GM19452 (cell line): Measurements from ENCODE around the gene NR2E3.

Source experiments
- ATAC-seq: cut with Tn5 transposase; IDR thresholded peaks from one replicate; pipeline ENCODE4 v1.9.1; 2021; ENCODE audit not compliant: unreplicated experiment

Gene NR2E3

DNA sequence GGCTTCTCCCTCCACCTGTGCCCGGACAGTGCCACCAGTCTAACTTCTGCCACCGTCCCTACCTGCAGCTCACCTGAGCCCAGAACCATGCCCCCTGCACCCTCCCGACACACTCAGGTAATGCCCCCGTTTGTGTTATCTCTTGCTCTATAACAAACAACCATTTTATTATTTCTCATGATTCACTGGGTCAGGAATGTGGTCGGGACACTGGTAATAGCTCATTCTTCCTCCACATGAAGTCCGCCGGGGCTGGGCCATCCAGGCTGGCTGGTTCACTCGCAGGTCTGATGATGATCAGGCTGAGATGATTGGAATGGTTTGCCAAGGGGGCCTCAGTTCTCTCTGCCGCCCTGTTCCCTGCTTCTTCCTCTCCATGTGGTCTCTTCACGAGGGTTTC lies 20.3 kb upstream of the NR2E3 start:
- no peak for ATAC-seq

DNA sequence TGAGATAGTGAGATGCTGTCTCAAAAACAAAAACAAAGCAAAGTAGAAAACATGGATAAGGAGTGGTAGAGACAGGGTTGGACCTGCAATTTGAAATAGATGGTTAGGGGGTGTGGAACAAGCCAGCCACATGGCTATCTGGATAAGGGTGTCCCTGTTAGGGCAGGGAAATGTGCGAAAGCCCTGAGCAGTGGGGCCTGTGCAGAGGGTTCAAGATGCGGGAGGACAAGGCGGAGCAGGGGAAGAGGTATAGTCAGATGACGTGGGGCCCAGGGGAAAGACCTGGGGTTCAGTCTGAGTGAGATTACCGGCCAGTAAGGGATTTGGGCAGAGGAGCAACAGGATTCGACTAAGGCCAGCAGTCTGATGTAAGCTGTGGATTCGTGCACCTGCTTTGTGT lies 18.4 kb upstream of the NR2E3 start:
- ATAC-seq: no peak

DNA sequence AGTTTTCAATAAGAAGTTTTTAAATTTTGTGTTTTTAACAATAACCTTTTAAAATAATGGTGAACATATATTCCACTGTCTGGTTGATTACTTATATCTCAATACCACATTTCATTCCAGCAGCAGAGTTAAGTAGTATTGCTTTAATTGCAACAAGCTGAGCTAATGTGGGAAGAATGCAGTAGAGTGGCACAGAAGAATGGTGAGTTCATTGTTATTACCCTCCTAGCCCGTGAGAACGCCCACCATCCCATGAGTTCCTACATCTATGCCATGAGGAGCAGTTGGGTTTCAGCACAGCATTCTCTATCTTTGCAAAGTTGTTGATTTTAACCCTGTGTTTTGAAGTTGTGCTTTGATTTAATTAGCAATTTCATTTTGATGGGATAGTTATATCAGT lies 17.8 kb upstream of the NR2E3 start:
- ATAC-seq: no peak

DNA sequence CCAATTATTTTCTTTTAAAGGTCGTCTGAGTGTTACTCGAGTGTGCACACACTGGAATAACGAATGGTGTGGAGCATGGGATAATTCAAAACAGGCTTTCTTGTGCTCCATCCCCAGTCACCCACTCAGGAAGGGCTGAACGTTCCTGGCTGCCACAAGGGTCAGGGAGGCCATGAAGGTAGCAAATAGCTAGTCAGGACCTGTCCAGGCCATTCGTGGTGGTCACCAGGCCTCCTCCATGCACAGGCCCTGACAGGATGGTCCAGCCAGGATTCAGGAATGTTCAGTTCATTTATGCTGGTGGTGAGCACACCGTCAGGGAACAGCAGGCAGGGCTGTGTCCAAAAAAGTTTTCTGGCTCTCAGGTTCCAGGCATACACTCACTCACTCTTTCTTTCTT lies 11.7 kb upstream of the NR2E3 start:
- no peak for ATAC-seq

GRCh38 chr15:71800190-71800589 lies 10.2 kb upstream of the NR2E3 start:
- no peak for ATAC-seq

DNA sequence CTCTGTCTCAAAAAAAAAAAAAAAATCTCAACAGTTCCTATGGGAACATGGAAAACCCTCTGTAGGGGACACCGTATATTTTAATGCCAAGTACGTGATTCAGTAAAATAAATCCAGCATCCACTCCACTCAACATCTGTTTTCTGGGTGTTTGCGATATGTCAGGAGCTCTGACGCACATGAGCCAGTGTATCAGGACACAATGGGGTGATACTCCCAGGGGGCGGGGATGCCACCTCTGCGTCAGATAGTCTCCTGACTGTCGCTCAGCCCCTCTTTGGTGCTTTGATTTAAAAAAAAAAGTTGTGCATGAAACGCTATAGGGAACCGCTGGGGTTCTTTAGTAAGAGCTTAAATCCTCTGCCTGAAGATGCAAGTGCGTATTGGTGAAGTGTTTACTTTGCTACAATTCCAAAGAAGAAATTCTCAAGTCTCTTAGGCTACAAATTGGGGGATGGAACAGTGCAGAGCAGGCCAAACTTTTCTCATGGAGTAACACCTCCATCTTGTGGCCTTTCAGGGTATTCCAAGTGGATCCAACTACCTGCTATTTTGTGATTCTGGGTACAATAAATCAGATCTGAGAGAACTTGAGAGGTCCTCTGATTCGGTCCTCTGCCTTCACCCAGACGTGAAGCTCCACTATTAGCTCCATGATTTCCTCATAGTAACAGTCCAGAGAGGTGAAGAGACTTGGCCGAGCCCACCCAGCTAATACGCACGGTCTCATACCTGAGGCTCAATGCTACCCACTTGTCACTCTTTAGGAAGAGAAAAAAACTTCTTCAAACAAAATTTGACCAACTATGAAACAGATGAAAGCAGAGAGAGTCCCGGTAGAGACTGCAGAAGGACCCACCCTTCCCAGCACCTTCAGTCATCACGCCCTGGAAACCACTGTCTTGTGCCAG lies 9.3 kb upstream of the NR2E3 start:
- ATAC-seq: no peak

DNA sequence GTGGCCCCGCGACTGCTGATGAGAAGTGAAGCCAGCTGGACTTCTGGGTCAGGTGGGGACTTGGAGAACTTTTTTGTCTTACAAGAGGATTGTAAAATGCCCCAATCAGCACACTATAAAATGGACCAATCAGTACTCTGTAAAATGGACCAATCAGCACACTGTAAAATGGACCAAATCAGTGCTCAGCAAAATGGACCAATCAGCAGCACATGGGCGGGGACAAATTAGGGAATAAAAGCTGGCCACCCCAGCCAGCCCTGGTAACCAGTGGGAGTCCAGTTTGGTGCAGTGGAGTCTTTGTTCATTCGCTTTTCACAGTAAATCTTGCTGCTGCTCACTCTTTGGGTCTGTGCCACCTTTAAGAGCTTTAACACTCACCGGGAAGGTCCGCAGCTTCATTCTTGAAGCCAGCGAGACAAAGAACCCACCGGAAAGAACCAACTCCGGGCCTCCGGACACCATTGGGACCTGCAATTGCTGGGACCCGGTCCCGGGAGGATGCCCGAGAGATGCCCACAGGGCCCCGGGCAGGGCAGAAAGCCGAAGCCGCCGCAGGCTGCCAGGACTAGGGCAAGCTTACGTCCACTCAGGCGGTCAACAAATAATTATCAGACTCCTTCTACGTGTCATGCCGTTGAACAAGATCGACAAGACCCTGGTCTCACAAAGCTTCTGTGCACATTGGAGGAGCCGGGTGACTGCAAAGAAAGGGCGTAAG lies 8.3 kb upstream of the NR2E3 start:
- ATAC-seq: no peak

GRCh38 chr15:71802770-71803169 lies 7.6 kb upstream of the NR2E3 start:
- no peak for ATAC-seq

DNA sequence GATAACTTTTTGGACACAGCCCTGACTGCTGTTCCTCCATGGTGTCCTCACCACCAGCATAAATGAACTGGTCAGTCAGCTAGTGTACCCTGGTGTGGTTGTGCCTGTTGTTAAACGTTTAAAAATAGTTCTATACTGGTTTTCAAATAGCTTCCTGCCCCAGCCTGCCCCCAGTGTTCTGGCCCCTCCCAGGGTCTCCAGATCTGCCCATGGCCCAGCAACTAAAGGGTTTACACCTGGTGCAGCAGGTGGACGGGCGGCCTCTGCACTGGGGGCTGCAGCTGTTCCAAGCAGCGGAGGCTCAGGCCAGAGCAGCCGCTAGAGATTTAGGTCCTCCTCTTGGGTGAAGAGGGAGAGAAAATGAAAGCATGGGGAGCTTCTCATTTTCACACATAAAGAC lies 6.1 kb upstream of the NR2E3 start:
- ATAC-seq: no peak

GRCh38 chr15:71804695-71805470 lies 5.5 kb upstream of the NR2E3 start:
- no peak for ATAC-seq

DNA sequence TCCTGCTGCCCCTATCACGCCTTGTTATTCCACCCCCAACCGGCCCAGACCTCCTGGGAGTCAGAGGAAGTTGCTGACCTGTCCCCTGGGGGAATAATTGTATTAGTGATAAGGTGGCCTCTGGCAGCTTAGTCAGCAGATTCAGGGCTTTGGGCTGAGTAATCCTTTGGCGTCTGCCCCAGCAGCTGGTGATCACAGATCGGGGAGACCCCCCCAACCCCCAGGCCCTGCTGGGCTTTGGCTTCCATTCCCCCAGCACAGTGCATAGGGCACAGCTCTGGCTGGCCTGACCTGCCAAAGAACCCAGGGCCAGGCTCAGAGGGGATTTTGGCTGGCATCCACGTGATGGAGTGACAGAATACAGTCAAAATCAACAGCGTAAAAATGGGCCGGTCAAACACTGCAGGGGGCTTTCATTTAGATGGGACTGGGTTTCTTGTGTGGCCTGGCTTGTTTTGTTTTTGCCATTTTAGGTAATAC lies 3.9 kb upstream of the NR2E3 start:
- ATAC-seq: no peak

GRCh38 chr15:71807125-71807629 lies 3.2 kb upstream of the NR2E3 start:
- ATAC-seq: no peak

DNA sequence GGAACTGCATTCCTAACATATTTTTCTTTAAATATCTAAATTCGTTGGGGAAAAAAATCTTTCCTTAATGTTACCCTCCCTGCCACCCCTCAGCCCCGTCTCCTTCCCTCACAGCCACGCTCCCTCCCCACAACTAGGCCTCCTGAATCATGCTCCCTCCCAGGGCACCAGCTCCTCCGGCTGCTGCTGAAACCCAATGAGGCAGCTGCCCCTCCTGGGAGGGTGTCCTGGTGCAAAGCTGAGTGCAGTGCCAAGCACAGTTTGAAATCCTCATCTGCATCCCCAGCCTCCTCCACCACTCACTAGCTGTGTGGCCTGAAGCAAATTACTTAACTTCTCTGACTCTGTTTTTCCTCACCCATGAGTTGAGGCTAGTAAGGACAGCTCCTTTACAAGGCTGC lies 2.7 kb upstream of the NR2E3 start:
- ATAC-seq: no peak

- ATAC-seq: no peak
These were observed 1.9 kb upstream of the NR2E3 start for GRCh38 chr15:71808311-71809020.

GRCh38 chr15:71809346-71809745 lies 1.0 kb upstream of the NR2E3 start:
- ATAC-seq: no peak

- ATAC-seq: no peak
These were observed 832 bp downstream of the NR2E3 start for GRCh38 chr15:71811036-71811736.

DNA sequence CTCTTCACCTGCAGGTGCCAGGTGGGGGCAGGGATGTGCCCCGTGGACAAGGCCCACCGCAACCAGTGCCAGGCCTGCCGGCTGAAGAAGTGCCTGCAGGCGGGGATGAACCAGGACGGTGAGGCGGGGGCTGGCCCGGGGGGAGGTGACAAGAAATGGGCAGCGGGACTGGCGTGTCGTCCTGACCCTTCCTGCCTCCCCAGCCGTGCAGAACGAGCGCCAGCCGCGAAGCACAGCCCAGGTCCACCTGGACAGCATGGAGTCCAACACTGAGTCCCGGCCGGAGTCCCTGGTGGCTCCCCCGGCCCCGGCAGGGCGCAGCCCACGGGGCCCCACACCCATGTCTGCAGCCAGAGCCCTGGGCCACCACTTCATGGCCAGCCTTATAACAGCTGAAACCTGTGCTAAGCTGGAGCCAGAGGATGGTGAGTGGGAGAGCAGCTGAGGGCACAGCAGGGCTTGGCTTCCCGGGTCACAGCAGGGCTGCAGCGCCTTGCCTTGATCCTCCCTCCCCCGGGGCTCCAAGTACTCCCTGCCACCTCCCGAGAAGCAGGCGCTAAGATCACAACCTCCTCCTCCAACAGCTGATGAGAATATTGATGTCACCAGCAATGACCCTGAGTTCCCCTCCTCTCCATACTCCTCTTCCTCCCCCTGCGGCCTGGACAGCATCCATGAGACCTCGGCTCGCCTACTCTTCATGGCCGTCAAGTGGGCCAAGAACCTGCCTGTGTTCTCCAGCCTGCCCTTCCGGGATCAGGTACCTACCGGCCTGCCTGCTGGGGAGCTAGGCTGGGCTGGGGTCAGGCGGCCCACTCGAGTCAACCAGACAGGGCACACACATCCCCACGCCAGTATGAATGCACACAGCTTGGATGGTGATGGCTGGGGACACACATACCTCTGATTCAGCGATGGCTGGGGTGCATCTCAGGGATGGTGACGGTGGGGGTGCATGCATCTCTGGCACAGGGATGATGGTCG lies 1.7 kb downstream of the NR2E3 start:
- no peak for ATAC-seq

DNA sequence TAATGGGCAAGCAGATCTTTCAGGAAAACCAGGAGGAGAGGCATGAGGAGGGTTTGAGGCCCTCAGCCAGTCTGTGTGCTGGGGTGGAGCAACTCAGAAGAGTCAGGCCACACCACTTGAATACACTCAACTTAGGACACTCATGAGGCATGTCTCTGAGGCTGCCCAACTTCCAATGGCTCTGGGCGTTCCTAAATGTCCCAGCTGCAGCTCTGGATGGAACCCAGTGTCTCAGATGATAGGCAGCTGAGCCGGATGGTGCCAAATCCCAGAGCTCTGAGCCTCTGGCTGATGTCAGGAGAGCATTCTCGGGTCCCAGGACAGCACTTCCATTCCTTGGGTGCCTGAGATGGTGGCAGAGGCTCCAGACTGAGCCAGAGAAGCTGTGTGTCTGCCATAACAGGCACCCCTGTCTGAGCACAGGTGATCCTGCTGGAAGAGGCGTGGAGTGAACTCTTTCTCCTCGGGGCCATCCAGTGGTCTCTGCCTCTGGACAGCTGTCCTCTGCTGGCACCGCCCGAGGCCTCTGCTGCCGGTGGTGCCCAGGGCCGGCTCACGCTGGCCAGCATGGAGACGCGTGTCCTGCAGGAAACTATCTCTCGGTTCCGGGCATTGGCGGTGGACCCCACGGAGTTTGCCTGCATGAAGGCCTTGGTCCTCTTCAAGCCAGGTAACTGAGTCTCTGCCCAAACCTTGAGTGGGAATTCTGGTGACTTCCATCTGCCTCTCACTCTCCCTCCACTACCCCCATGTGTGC lies 2.8 kb downstream of the NR2E3 start:
- ATAC-seq: no peak
